HG03045 (cell line): ENCODE data around the gene DGKZ.
"Not testable (repeated sequence)": the region's sequence is repeated elsewhere in the genome, so short reads cannot be mapped to it uniquely, and the experiment has no call there.

Source experiments
- ATAC-seq: cut with Tn5 transposase; IDR thresholded peaks from one replicate; pipeline ENCODE4 v1.9.1; 2021; ENCODE audit warnings: mild to moderate bottlenecking, moderate library complexity; ENCODE audit not compliant: unreplicated experiment

Gene DGKZ

GRCh38 chr11:46346886-46347636 lies at the start of gene DGKZ:
Gene DGKZ (plus strand): TSS chr11:46347463. CDS start chr11:46347660, 197 bp downstream.
- ATAC-seq: peak; percentile 78

DNA sequence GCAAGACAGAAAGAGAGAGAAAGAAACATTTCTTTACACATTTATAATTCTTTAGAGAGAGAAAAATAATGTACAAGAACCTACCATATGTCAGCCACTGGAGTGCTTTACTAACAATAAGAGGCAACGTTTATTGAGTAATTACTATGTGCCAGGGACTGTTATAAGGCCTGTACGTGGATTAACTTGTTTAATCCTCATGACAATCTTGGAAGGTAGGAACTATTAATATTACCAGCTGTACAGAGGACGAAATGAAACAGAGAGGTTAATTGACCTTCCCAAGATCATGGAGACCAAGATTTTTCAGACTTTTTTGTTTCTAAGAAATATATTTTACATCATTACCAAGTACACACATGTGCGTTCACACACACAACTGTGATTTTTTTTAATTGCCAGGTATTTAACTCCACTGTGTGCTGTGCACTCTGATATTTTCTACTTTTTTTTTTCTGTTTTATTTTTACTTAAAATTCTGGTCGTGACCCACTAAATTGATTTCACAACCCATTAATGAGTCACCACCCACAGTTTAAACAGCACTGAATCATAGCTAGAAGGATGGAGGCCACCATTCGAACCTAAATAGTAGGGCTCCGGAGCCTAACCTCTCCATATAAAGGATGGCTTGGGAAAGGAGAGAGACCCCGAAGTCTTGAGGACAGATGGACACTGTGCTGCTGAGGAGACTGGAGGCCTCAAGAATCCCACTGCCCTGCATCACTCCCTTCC lies 48.4 kb upstream of the DGKZ start:
- ATAC-seq: no peak

DNA sequence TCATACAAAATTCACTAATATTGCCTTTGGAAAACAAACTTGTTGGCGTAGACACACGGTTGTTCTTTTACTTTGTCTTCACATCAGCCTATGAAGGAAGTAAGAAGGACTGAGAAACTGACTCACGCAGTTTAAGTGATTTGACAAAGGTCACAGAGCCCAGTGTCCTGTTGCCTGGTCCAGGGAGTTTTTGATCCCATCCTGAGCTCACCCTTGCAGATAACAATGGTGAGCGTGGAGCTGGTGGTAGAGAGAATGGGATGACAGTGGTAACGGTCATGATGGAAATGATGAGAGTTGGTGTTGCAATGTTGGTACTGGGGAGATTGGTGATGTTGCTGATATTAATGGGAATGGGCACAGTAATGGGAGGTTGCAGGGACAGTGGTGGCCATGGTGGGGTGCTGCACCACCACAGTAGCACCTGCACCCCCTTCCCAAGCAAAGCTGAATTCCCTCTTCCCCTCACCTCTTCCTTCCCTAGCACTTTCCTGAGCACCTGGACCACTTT lies 47.8 kb upstream of the DGKZ start:
- ATAC-seq: no peak

- no peak for ATAC-seq
These were observed 47.0 kb upstream of the DGKZ start for GRCh38 chr11:46300270-46300669.

GRCh38 chr11:46302866-46303265 lies 44.4 kb upstream of the DGKZ start:
- peak; percentile 82 for ATAC-seq

DNA sequence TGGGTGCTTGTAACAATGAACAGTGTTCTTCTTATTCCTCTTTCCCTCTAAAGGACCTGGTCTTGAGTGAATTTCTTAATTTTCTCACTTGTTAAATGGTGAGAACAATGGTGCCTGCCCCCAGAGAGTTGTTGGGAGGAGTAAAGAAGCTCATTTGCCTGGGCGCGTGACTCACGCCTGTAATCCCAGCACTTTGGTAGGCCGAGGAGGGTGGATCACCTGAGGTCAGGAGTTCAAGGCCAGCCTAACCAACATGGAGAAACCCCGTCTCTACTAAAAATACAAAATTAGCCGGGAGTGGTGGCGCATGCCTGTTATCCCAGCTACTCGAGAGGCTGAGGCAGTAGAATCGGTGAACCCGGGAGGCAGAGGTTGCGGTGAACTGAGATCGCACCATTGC lies 43.2 kb upstream of the DGKZ start:
- not testable (repeated sequence) for ATAC-seq

GRCh38 chr11:46304605-46305179 lies 42.6 kb upstream of the DGKZ start:
- no peak for ATAC-seq

DNA sequence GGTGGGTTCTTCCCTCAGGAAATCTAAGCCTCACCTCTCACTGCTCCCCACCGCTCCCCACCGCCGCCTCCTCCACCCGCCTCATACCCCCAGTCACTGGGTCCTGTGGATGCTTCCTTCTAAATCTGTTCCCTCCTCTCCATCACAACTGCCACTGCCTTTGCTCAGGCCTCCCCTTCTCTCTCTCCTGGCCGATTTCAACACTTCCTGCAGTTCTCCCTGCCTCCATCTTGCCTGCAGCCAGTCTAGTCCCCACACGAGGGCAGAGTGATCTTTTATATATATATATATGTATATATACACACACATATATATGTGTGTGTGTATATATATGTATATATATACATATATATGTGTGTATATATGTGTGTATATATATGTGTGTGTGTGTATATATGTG lies 42.0 kb upstream of the DGKZ start:
- ATAC-seq: no peak

DNA sequence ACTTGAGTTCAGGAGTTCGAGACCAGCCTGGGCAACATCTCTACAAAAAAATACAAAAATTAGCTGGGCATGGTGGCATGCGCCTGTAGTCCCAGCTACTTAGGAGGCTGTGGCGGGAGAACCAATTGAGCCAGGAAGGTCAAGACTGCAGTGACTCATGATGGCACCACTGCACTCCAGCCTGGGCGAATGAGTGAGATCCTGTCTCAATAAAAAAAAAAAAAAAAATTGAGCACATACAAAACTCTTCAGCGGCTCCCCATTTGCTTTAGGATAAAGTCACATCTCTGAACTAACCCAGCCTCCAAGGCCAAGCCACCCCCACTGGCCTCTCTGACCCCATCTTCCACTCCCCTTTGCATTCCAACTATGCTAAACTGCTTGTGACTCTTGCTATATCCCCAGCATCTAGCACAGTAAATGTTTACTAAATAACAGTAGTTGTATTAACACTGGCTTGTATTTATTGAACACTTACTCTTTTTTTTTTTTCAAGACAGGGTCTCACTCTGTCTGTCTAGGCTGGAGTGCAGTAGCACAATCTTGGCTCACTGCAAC lies 40.9 kb upstream of the DGKZ start:
- no peak for ATAC-seq

- no peak for ATAC-seq
These were observed 39.9 kb upstream of the DGKZ start for GRCh38 chr11:46307369-46307768.

- no peak for ATAC-seq
These were observed 39.4 kb upstream of the DGKZ start for GRCh38 chr11:46307785-46308341.

DNA sequence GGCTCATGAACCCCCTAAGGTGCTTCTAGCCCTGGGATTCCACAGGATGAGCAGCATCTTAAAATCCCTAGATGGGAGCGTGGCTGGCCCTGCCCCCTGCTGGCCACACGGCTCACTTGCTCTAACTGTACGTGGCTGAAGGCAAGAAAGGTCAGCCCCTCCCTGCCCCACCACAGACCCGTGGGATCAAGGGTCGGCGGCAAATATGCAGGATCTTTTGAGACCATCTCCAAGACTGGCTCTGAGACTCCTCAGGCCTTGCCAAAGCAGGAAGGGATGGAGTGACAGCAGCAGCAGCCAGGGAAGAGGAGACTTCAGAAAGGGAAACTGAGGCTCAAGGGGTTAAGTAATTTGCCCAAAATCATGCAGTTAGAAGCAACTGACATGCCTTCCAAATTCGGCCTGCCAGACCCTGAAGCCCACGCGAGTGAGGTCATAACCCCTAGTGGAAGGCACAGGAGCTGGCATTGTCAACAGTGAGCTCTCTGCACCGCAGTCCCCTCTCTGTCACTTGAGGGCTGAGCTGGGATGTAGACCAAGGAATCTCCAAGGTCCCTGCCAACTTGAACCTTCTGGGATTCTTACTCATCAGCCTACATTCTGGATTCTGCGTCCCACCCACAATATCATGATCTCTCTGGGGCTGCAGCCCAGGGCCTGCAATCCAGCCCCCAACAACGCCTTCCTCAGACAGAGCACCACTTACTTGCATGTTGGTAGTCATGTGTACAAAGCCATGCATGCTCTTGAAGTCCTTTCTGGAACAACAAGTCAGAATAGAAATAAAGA lies 38.4 kb upstream of the DGKZ start:
- ATAC-seq: peak; percentile 62

DNA sequence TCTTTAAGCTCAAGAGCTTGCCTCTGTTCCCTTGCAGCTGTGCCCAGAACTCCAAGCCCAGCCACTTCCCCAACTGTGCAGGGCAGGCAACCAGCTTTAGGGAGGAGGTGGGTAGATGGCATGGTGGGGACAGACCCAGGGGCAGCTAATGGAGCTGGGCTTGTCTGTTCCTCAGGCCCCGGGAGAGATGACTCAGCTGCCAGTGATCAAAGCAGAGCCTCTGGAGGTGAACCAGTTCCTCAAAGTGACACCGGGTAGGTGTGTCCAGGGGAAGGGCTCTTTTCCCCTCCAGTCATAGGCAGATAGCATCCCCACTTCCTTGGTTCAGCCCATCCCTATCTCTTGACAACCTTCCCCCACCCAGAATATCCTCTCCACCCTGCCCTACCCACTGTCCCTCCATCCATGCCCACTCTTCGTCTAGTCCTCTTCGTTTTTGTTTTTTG lies 37.4 kb upstream of the DGKZ start:
- ATAC-seq: no peak

DNA sequence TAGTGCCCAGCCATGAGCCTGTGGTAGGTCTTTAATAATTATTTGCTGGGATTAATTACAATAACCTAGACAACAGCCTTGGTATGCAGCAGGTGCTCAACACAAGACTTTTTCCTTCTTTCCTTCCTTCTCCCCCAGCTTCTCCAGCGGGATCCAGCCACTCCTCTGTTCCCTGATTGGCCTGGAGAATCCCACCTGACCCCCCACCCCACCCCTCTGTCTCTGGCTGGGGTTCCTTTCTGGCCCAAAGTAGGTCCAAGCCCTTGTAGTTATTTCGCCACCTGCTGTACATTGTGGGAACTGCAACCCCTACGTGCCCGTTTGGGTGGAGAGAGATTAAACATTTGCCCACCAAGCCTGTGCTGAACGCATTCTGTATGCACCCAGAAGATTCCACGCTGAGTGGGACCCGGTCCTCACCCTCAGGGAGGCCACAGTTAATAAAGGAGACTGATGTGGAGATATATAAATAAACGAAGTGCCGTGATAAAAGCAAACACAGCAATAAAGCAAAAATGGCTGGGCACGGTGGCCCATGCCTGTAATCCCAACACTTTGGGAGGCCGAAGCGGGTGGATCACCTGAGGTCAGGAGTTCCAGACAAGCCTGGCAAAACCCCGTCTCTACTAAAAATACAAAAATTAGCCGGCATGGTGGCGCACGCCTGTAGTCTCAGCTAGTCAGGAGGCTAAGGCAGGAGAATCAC lies 32.1 kb upstream of the DGKZ start:
- no peak for ATAC-seq

DNA sequence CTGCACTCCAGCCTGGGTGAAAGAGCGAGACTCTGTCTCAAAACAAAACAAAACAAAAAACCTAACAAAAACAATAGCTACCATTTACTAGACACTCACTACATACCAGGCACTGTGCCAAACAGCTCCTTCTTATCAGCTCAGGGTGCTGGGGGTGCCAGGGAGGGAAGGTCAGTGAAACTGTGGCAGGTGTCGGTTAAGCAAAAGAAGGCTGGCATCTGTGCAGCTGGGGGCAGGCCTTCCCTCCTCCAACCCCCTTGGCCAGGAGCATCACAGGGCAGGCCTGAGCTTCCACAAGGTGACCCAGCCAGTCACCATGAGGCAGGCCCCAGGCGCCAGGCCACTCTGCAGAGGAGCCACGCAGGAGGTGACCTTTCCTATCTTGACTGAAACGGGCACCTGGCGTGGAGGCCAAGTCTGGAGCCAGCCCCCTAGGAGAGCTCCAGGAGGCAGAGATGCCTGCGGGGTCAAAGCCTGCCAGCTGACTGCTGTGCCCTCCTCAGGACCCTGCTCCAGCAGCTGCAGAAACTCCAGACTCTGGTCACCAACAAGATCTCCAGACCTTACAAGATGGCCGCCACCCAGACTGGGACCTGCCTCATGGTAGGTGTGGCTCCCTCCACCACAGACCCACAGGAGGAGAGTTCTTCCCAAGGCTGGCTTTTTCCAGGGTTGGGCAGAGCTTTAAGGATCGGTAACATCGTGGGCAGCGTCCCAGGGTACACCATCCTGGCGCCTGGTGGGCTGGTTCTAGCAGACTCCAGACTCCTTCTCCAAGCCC lies 31.3 kb upstream of the DGKZ start:
- ATAC-seq: no peak

- no peak for ATAC-seq
These were observed 28.2 kb upstream of the DGKZ start for GRCh38 chr11:46319074-46319453.

DNA sequence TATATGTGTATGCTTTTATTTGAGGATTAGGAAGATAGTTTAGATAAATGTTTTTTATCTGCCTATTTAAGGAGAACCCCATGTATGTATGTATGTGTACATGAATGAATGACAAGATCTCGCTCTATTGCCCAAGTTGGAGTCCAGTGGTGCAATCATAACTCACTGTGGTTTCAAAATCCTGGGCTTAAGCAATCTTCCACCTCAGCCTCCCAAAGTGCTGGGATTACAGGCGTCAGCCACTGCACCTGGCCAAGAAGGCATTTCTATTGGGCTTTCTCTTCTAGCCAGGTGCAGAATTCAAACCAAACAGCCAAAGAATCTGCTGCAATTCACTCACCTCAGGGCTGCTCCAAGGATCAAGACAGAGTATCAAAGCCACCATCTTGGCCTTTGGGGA lies 25.5 kb upstream of the DGKZ start:
- ATAC-seq: no peak

- ATAC-seq: no peak
These were observed 24.5 kb upstream of the DGKZ start for GRCh38 chr11:46322759-46323158.

- no peak for ATAC-seq
These were observed 20.3 kb upstream of the DGKZ start for GRCh38 chr11:46326813-46327416.
